Astrocyte (in vitro differentiated cells and primary cell): ENCODE results near the gene ETFA.

Experiments
- CTCF ChIP-seq: IDR thresholded peaks from 2 replicates; pipeline ENCODE4 v1.5.1; 2011; ENCODE audit warnings: low read depth, mild to moderate bottlenecking, inconsistent platforms, low read length, moderate library complexity; ENCODE audit not compliant: insufficient read depth
- EZH2 ChIP-seq: IDR thresholded peaks from 2 replicates; pipeline ENCODE4 v1.6.1; 2012; ENCODE audit warnings: mild to moderate bottlenecking, low read length, inconsistent platforms; ENCODE audit not compliant: insufficient read depth

- TF ChIP-seq CTCF (no peak), EZH2 (no peak)
Observed at GRCh38 chr15:76172782-76173181, 138.5 kb downstream of the ETFA start.
